ENCODE data around the gene OR10G2.
"Not testable (repeated sequence)": the region's sequence is repeated elsewhere in the genome, so short reads cannot be mapped to it uniquely, and the experiment has no call there.

The OR10G2 gene, protein sequence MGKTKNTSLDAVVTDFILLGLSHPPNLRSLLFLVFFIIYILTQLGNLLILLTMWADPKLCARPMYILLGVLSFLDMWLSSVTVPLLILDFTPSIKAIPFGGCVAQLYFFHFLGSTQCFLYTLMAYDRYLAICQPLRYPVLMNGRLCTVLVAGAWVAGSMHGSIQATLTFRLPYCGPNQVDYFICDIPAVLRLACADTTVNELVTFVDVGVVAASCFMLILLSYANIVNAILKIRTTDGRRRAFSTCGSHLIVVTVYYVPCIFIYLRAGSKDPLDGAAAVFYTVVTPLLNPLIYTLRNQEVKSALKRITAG

GRCh38 chr14:21634840-21635239 is at the start of gene OR10G2:
Gene OR10G2 (minus strand): TSS chr14:21634940. CDS start chr14:21634842, 98 bp downstream.
- DNase-seq = no peak

GRCh38 chr14:21680072-21680471 is 45.3 kb upstream of the OR10G2 start:
- no peak for DNase-seq

- no peak for DNase-seq
Observed at GRCh38 chr14:21675566-21675965, 40.8 kb upstream of the OR10G2 start.

DNA sequence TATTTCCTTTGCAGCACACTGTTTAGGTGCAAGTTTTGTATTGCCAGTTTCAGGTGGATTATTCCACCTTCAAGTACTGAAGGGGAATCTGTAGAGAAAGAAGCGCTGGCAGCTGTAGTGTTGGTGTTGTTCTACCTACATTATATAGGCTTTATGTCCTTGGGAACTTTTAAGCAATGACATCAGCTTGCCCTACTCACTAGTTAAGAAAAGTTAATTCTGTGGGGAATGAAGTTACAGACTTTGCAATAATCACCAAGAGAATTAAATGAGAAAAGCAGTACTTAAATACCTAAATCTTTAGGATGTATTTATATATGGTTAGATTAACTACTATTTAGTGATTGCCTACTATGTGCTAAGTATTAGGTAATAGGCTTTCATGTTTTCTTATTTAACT is 39.0 kb upstream of the OR10G2 start, which contains the start of gene OR4E1:
Gene OR4E1, minus strand, starts transcription at position 101 of the 400 bp plus-strand sequence. CDS start 2,883 bp downstream, outside the sequence.
- DNase-seq = no peak

- no peak for DNase-seq
Observed at GRCh38 chr14:21672116-21672515, 37.4 kb upstream of the OR10G2 start.

GRCh38 chr14:21671371-21671770 is 36.6 kb upstream of the OR10G2 start:
- DNase-seq = no peak

GRCh38 chr14:21669284-21669683 is 34.5 kb upstream of the OR10G2 start:
- DNase-seq = no peak

- DNase-seq = no peak
Observed at GRCh38 chr14:21668377-21668776, 33.6 kb upstream of the OR10G2 start.

DNA sequence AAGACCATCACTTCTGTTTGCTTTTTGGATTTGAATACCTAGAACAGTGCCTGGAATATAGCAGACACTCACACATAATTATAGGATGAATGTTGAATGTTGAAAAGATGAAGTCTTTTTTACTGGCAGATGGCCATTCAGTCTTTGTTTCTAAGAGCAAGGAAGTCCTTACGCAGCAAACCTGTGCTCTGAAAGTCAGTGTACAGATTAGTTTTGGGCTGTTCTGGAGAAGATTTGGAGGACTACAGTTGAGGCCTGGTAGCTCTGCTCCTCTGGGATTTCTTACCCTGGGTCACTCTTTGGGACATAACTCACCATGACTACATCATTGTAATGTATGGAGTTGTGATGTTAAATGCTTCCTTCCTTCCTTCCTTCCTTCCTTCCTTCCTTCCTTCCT is 22.2 kb upstream of the OR10G2 start:
- DNase-seq = no peak

GRCh38 chr14:21654215-21654614 is 19.5 kb upstream of the OR10G2 start:
- no peak for DNase-seq

DNA sequence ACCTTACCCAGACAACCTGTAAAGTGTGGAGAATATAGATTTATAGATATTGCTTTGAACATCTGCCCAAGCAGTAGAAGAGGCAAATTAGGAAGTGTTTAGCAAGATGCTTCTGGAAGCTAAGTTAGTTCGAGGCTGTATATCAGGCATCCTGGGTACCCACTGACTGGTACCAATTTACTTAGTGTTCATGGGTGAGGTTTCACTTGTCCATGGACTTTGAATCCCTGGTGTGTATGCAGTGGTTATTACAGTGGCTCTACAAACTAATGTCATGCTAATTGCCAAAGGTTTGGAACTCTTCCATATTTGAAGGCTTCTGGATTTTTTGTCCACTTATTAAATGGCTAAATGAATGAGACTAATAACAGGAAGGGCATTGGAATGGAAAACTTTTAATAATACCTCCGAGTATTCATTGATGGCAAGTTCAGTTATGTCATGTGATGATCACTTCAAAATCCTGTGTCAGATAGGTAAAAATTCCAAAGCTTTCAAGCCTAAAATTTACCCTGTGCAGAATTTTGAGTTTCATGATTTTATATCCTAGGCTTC is 18.7 kb upstream of the OR10G2 start, which contains the start of gene OR4E2:
Gene OR4E2, plus strand, starts transcription at position 505 of the 555 bp plus-strand sequence. CDS start 11,248 bp downstream, outside the sequence.
- no peak for DNase-seq

GRCh38 chr14:21652209-21652808 is 17.6 kb upstream of the OR10G2 start:
- DNase-seq = no peak

DNA sequence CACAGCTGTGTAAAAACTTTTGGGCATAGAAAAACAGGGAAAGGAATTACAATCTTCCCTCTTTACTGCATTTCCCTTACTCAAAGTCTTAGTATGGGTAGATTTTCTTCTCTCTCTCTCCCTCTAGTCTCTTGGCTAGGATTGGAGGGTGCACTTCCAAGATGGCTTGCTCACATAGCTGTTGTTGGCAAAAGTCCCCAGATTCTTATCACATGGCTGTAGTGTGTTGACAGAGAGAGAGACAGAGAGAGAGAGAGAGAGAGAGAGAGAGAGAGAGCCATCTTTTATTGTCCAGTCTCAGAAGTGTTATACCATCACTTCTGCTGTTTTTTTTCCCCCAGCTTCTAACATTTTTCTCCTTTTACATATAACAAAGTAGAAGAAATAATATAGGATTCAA is 12.6 kb upstream of the OR10G2 start:
- DNase-seq = no peak

- DNase-seq = no peak
Observed at GRCh38 chr14:21643407-21643806, 8.7 kb upstream of the OR10G2 start.

- no peak for DNase-seq
Observed at GRCh38 chr14:21642683-21643082, 7.9 kb upstream of the OR10G2 start.

- DNase-seq = no peak
Observed at GRCh38 chr14:21631084-21631483, 3.7 kb downstream of the OR10G2 start.

- not testable (repeated sequence) for DNase-seq
Observed at GRCh38 chr14:21630503-21630902, 4.2 kb downstream of the OR10G2 start.

DNA sequence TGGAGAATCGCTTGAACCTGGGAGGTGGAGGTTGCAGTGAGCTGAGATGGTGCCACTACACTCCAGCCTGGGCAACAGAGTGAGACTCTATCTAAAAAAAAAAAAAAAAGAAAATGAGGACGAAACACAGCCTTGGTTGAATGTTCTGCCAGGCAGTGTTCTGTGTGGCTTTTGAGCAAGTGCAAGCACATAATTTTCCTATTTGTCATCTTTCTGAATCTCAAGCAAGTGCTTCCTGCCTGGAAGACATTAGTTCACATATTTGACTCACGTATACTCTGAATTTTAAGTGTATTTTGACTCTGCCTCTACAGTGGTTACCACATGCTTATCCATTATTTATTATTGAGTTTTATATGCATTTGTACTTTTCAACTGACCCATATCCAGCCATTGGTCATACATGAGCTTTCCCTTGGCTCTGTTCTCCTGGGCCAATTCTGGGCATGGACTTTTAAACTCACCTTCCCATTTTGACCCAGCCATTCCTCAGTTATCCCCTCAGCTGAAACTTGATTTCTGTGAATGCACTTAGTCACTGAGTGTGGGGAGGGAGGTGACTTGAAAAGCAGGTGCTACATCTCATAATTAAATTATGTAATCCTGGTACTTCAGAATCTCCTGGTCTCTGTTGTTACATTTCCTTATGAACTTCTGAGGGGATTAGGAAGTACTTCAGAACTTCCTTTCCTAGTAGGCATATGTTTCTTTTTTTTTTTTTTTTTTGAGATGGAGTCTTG is 8.1 kb downstream of the OR10G2 start:
- DNase-seq = no peak

DNA sequence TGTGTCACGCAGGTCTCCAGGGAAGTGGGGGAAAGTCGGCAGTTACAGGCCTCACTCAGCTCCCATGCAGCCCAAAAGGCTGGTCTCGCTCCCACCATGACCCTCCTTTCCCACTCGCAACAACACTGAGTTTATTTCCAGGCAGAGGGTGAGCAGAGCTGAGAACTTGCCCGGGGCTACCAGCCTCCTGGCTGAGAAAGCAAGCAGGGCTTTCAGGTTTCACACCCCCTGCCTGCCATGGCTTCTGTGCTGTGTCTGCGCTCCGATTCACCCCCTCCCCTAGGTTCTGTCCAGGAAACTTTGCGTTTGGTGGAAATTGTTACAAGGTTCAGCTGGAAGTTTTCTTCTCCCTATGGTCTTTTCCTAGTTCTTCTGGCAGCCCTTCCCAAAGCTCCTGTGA is 17.1 kb downstream of the OR10G2 start:
- no peak for DNase-seq

- DNase-seq = no peak
Observed at GRCh38 chr14:21614240-21614639, 20.5 kb downstream of the OR10G2 start.

- DNase-seq = no peak
Observed at GRCh38 chr14:21612324-21612723, 22.4 kb downstream of the OR10G2 start.

DNA sequence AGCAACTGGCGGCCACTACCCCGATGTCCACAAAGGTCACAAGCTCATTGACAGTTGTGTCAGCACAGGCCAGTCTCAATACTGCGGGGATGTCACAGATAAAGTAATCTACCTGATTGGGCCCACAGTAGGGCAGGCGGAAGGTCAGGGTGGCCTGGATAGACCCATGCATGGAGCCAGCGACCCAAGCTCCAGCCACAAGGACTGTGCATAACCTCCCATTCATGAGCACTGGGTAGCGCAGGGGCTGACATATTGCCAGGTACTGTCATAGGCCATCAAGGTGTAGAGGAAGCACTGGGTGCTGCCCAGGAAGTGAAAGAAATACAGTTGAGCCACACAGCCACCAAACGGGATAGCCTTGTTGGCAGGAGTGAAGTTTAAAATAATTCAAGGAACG is 32.6 kb downstream of the OR10G2 start:
- DNase-seq = not testable (repeated sequence)

- no peak for DNase-seq
Observed at GRCh38 chr14:21589317-21589716, 45.4 kb downstream of the OR10G2 start.
